ENCODE data around the gene XRCC2.

- TF ChIP-seq CTCF (IDR thresholded peaks at IDR 0.05) = no peak
- TF ChIP-seq POLR2A (IDR thresholded peaks at IDR 0.05) = no peak
- TF ChIP-seq EP300 (IDR thresholded peaks at IDR 0.05) = no peak
These were observed 28.9 kb downstream of the XRCC2 start for GRCh38 chr7:152647009-152647408.
